ENCODE results near the gene PPFIBP2.
"Not testable (repeated sequence)": the region's sequence is repeated elsewhere in the genome, so short reads cannot be mapped to it uniquely, and the experiment has no call there.

Gene PPFIBP2

DNA sequence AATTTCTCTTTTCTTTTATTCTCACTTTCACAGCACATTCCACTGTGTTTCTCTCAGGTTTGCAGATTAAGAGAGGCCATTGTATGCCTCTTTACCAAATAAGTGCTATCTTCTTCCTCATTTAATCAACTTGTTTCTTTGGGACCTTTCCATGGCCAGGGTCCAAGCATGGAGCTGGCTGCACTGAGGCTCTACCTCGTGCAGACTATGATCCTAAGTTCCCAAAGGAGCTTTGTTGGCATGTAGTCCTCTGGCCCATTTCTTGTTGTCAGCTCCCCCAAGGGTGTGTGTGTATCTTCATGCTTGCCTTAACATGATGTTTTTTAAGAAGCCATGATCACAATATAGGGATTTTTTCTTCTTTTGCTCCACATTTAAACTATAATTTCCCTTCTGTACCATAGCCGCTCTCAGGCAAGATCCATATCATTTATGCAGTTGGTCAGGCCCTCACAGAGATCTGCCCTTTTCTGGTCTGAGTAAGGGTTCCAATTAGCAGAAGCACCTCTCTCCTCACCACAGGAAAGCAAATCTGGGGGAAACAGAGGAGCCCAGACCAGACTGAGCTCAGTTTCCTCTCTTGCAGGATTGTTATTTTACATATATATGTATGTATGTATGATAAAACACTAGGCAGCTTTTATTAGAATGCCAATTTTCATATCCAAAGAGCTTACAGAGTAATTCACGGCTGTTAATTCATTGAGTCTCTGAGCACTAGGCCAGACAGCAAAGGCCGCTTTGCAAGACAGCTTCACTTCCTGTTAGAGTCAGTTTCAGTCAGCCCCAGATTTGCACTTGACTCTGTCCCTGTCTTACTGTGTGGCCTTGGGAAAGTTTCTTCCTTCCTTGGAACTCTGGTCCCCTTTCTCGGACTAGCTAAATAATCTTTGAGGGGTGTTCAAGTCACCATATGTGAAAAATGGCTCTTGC, 125.2 kb downstream of the PPFIBP2 start:
- DNase-seq: no peak

DNA sequence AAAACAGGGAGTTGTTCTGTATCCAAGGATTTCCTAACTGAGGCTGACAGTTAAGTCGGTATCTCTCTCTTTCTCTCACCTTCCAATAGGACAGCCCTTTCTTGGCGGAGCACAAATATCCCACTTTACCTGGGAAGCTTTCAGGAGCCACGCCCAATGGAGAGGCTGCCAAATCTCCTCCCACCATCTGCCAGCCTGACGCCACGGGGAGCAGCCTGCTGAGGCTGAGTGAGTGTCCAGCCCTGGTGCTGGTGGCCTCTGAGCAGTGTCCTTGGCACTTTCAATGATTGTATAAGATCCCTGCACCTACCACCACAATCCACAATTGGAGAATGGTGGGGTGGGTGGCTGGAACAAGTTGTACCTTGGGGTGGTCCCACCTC, 125.8 kb downstream of the PPFIBP2 start:
- DNase-seq: no peak

GRCh38 chr11:7640816-7641215, 127.0 kb downstream of the PPFIBP2 start:
- DNase-seq: no peak

GRCh38 chr11:7642747-7643146, 128.9 kb downstream of the PPFIBP2 start:
- no peak for DNase-seq

GRCh38 chr11:7643314-7643713, 129.5 kb downstream of the PPFIBP2 start:
- no peak for DNase-seq

DNA sequence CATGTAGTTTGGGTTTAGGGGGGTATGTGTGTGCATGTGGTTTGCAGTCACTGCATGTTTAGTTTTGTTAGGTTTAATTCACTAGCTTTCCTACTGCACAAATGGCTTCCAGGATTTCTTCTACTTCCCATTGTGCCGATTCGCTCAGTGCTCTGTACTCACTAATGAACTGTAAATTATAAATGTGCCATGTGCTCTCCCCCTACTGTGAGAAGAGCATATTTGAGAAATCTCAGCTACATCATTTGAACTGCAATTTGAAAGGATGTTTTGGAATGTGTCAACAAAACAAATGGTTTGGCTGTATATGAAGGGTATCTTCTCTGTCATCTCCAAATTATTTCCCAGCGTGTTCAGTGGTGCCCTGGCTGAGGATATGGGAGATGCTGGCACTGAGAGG, 131.4 kb downstream of the PPFIBP2 start:
- no peak for DNase-seq

GRCh38 chr11:7646866-7647265, 133.1 kb downstream of the PPFIBP2 start:
- no peak for DNase-seq

GRCh38 chr11:7648264-7648663, 134.5 kb downstream of the PPFIBP2 start:
- DNase-seq: no peak

DNA sequence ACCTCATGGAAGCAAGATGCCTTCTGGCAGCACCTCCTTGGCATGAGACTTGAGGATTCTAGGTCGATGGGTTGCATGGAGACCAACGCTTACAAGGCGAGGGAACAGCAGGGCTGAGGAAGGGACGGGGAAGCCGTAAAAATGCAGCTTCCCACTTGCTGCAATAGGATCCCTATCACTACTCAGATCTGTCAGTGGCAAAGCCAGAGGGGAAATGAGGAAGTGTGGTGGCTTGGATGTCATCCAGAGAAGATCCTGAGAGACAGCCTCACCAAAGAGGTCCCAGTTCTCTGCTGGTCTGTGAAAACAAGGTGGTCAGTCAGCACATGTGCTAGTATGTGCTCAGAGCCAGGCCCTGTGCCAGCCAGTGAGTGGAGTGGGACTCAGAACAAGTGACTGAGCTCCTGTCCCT, 137.3 kb downstream of the PPFIBP2 start:
- no peak for DNase-seq

- DNase-seq: no peak
These were observed 137.9 kb downstream of the PPFIBP2 start for GRCh38 chr11:7651700-7652099.

- DNase-seq: no peak
These were observed 140.5 kb downstream of the PPFIBP2 start for GRCh38 chr11:7654195-7654705.

- DNase-seq: no peak
These were observed 141.7 kb downstream of the PPFIBP2 start for GRCh38 chr11:7655253-7656217.

DNA sequence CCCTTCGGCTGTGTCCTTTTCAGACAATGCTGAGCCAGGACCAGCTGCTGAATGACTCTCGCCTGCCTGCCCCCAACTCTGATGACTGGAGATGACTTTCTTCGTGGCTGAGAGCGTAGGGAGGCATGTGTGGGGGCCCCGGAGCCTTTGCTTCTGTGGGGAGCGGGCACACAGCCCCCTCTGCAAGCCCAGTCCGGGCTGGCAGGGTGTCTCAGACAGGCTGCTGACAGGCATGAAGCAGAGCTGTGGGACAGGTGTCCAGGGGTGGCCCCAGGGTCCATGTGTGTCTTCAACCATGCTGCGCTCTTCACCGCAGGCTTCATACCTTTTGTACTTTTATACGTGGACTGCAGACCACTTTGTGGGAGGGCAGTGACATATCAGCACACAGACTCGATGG, 142.9 kb downstream of the PPFIBP2 start:
- no peak for DNase-seq

GRCh38 chr11:7657306-7658025, 143.7 kb downstream of the PPFIBP2 start:
- no peak for DNase-seq

DNA sequence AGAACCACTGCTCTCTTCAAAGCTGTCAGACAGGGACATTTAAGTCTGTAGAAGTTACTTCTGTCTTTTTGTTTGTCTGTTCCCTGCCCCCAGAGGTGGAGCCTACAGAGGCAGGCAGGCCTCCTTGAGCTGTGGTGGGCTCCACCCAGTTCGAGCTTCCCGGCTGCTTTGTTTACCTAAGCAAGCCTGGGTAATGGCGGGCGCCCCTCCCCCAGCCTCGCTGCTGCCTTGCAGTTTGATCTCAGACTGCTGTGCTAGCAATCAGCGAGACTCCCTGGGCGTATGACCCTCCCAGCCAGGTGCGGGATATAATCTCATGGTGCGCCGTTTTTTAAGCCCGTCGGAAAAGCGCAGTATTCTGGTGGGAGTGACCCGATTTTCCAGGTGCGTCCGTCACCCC, 149.7 kb downstream of the PPFIBP2 start:
- not testable (repeated sequence) for DNase-seq

- DNase-seq: no peak
These were observed 151.1 kb downstream of the PPFIBP2 start for GRCh38 chr11:7664867-7665266.

- DNase-seq: peak; percentile 71
These were observed 151.9 kb downstream of the PPFIBP2 start for GRCh38 chr11:7665473-7666291.

DNA sequence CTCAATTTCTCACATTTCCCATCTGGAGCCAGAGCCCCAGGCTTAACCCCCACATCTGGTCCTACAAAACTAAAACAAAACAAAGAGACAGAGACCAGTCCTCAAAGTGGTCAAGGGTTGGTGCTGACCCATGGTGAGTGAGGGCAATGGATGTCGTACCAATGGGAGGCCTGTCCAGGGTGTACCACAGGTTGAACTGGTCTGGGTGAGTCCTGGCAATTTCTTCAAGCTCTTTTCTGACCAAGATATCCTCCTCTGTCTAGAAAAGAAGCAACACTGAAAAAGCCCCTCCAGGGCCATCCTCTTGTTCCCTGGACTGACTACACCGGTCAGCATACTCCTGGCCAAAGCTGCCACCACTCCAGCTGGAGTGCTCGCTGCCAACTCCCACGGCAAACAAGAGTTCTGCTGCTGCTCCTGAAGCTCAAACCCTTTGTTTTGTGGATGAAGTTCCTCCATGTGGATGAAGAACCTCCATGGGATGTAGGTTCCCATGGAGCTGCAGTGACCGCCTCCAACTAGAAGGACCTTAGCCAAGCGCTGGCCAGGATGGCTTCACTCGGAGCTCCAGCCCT, 152.6 kb downstream of the PPFIBP2 start:
- no peak for DNase-seq

DNA sequence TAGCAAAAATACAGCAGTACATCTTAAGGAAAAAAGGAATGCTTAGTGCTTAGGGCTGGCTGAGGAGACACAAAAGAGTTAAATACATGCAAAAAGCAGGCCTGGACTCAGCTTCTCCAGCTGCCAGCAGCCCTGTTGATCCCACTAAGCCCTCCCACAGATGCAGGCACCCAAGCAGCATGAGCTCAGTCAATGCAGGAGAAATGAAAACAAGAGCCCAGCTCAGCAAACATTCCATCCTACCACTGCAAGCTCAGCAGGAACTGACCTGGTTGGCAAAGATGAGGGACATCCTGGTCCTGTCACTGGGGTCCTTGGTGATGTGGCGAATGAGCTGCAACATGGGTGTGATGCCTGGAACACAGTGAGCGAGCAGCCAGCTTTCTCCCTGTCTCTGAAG, 153.7 kb downstream of the PPFIBP2 start:
- DNase-seq: no peak

DNA sequence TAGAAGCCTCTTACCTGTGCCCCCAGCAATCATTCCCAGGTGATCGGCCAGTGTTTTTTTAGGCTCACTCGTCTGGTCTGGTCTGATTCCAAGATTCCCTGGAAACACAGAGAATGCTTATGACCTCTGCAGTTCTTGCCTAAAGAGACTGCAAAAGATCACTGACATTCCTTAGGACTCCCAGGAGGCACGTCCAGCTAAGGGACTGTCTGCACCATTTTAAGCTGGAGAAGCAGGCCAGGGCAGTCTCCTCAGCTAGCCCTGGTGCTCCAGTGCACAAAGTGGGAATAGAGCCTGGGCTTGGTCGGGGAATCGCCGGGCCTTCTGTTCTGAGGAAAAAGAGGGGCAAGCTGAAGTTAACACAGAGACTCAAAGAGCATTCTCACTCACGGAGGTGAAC, 154.7 kb downstream of the PPFIBP2 start:
- DNase-seq: no peak

GRCh38 chr11:7668911-7669310, 155.1 kb downstream of the PPFIBP2 start:
- DNase-seq: no peak

Measured in T-helper 9 cell (primary cell).